Breast epithelium (tissue), 4 donors: ENCODE data around the gene CDH8. TPM values are rescaled to one million over a fixed set of nuclear protein-coding genes. Genes with fewer than 3 reads are reported as not detected.

Experiments
- DNase-seq, 2 donors: peaks; one replicate each; pipeline ENCODE4 v3.0.0-alpha.2; 2019; ENCODE audit warnings: low spot score in 2 of 2
- H3K27ac ChIP-seq, 2 donors: fragments of 200-600 bp; sonication (generic) in 1 of 2; one replicate each; pipeline ENCODE4 v1.5.1; 2016 to 2019; ENCODE audit warnings: mild to moderate bottlenecking in 1 of 2
- H3K27me3 ChIP-seq, 2 donors: fragments of 200-600 bp; sonication (generic) in 1 of 2; one replicate each; pipeline versions ENCODE4 v1.5.1 to v1.6.0; 2017 to 2019; ENCODE audit warnings: control low read depth in 1 of 2, mild to moderate bottlenecking in 1 of 2
- H3K36me3 ChIP-seq: fragments of 200-600 bp; one replicate; pipeline ENCODE4 v1.5.1; 2019
- H3K4me1 ChIP-seq, 2 donors: fragments of 200-600 bp; sonication (generic); one replicate each; pipeline ENCODE4 v1.5.1; 2016 to 2019; ENCODE audit warnings: control low read depth in 1 of 2
- H3K4me3 ChIP-seq, 3 donors: fragments of 200-600 bp; sonication (generic); 1 replicate in 2 of 3; 2 replicates in 1 of 3; pipeline ENCODE4 v1.5.1; 2016 to 2019; ENCODE audit warnings: mild to moderate bottlenecking in 3 of 3, moderate library complexity in 2 of 3
- H3K9me3 ChIP-seq, 2 donors: fragments of 200-600 bp; sonication (generic) in 1 of 2; one replicate each; pipeline ENCODE4 v1.5.1; 2016 to 2019; ENCODE audit warnings: control low read depth in 1 of 2
- CTCF ChIP-seq, 3 donors: fragments of 450-650 bp; IDR thresholded peaks; one replicate each; pipeline ENCODE4 v1.5.1; 2016 to 2017; ENCODE audit warnings: antibody characterized with exemption in 3 of 3, mild to moderate bottlenecking in 3 of 3, moderate library complexity in 3 of 3
- POLR2A ChIP-seq: fragments of 450-650 bp; IDR thresholded peaks from one replicate; pipeline ENCODE4 v1.6.1; 2016; ENCODE audit warnings: antibody characterized with exemption, mild to moderate bottlenecking, moderate library complexity
- POLR2AphosphoS5 ChIP-seq, 3 donors: sonication (generic); formaldehyde crosslinking; IDR thresholded peaks; one replicate each; pipeline ENCODE4 v1.6.1; 2017; ENCODE audit warnings: antibody characterized with exemption in 3 of 3
- intact Hi-C: fragments of 100-400 bp; cut with DNase I; formaldehyde crosslinking; loops from one replicate; pipeline ENCODE4 v1.15.1; 2023; ENCODE audit warnings: low total_unique reads
- total RNA-seq, 3 donors: library from RNA; depleted of rRNA; stranded (reverse); fragments of >200 nt; gene quantifications; one replicate each; pipeline ENCODE4 v1.1.0, GENCODE V29; 2016

The CDH8 gene
- under 1 TPM in 2 of 3 donors, not detected in 1; under 0.01 to 0.15 TPM for total RNA-seq

DNA sequence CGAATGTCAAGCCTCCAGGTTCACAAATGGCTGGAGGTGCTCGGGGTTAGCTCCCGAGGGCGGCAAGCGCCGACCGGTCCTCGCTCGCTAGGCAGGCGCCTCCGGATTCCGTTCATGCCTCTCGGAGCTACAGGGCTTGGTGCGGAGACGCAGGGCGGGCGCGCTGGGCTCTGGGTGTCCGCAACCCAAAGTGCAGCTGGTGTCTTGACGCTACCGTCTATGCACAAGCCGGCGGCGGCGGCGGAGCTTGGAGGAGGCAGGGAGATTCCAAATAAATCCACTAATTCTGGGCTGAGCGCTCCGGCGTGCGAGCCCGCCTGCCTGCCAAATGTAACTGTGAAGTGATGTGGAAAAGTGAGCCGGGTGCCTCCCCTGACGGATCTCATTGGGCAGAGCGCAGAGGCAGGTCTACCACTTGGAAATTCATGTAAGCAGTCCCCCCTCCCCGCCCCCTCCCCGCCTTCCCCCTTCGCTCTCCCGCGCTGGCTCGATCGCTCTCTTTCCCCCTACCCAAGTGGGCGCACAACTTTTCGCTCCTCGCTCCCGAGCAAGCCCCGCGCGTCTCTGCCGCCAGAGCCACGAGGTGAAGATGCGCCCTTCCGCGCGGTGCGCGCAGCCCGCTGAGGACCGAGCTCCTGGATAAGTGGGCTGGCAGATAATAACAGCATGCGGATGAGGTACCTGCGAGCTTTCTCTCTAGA is at the start of gene CDH8:
CDH8 (minus strand) TSS at position 338 of the 701 bp plus-strand sequence. CDS start 15,035 bp downstream, outside the sequence.
- Histone ChIP-seq H3K4me1 (no peaks in the 10 kb centered on the region), H3K27me3 (peaks cover 0 to 48% of the 10 kb centered on the region in 2 donors), H3K4me3 (peak within 1 kb of the TSS in 2 of 3 donors; percentile 30 to 50), H3K27ac (no peak within 1 kb of the TSS), H3K9me3 (no peaks in the 10 kb centered on the region), H3K36me3 (no peaks in the 10 kb centered on the region)
- DNase-seq, result no peak
- TF ChIP-seq CTCF (IDR thresholded peaks at IDR 0.05) (no peak), POLR2A (no peak), POLR2AphosphoS5 (IDR thresholded peaks at IDR 0.05) (no peak)
- intact Hi-C loops, result no loop called here

GRCh38 chr16:62079236-62079635 is 43.0 kb upstream of the CDH8 start:
- H3K27ac ChIP-seq, result no peak overlapping the region
- H3K4me1 ChIP-seq, result no peaks in the 10 kb centered on the region
- no peak for DNase-seq
- intact Hi-C loops, result no loop called here
- no peaks in the 10 kb centered on the region for H3K27me3 ChIP-seq
- no peaks in the 10 kb centered on the region for H3K9me3 ChIP-seq
- no peak overlapping the region for H3K4me3 ChIP-seq
- no peaks in the 10 kb centered on the region for H3K36me3 ChIP-seq
- TF ChIP-seq CTCF (IDR thresholded peaks at IDR 0.05) (no peak), POLR2A (no peak), POLR2AphosphoS5 (IDR thresholded peaks at IDR 0.05) (no peak)

GRCh38 chr16:62077998-62078397 is 41.8 kb upstream of the CDH8 start:
- Histone ChIP-seq H3K36me3 (no peaks in the 10 kb centered on the region), H3K27me3 (no peaks in the 10 kb centered on the region), H3K4me3 (no peak overlapping the region), H3K4me1 (no peaks in the 10 kb centered on the region), H3K27ac (no peak overlapping the region), H3K9me3 (no peaks in the 10 kb centered on the region)
- TF ChIP-seq CTCF (IDR thresholded peaks at IDR 0.05) (no peak), POLR2AphosphoS5 (IDR thresholded peaks at IDR 0.05) (no peak), POLR2A (no peak)
- no peak for DNase-seq
- intact Hi-C loops, result no loop called here

GRCh38 chr16:62076886-62077285 is 40.6 kb upstream of the CDH8 start:
- Histone ChIP-seq H3K4me1 (no peaks in the 10 kb centered on the region), H3K27ac (no peak overlapping the region), H3K27me3 (no peaks in the 10 kb centered on the region), H3K4me3 (no peak overlapping the region), H3K9me3 (no peaks in the 10 kb centered on the region), H3K36me3 (no peaks in the 10 kb centered on the region)
- TF ChIP-seq POLR2AphosphoS5 (IDR thresholded peaks at IDR 0.05), result no peak
- no peak for TF ChIP-seq POLR2A
- TF ChIP-seq CTCF (IDR thresholded peaks at IDR 0.05), result no peak
- intact Hi-C loops, result no loop called here
- no peak for DNase-seq

GRCh38 chr16:62068747-62069146 is 32.5 kb upstream of the CDH8 start:
- H3K27me3 ChIP-seq, result no peaks in the 10 kb centered on the region
- no peaks in the 10 kb centered on the region for H3K4me1 ChIP-seq
- no peak for DNase-seq
- no peak overlapping the region for H3K27ac ChIP-seq
- intact Hi-C loops, result no loop called here
- TF ChIP-seq CTCF (IDR thresholded peaks at IDR 0.05), result no peak
- no peak overlapping the region for H3K4me3 ChIP-seq
- H3K9me3 ChIP-seq, result no peaks in the 10 kb centered on the region
- H3K36me3 ChIP-seq, result no peaks in the 10 kb centered on the region
